Cardiac fibroblast (primary cell): ENCODE data around the gene ST6GALNAC5.
A peak's percentile ranks its signal among the peaks of the same experiment; 100 is the strongest.
"Not testable (repeated sequence)": the region's sequence is repeated elsewhere in the genome, so short reads cannot be mapped to it uniquely, and the experiment has no call there.

Experiments
- DNase-seq, 2 donors: peaks; one replicate each; pipeline versions ENCODE4 v3.0.0 to v3.0.0-alpha.2; 2010; ENCODE audit warnings: low read depth in 2 of 2
- H3K4me3 ChIP-seq, 2 donors: replicated peaks in 1 of 2; 1 replicate in 1 of 2; 2 replicates in 1 of 2; pipeline ENCODE4 v1.5.1; 2011; ENCODE audit warnings: low read depth in 2 of 2, low read length in 2 of 2, mild to moderate bottlenecking in 2 of 2, moderate library complexity in 1 of 2
- TF ChIP-seq, protein P1 (sequence below): IDR thresholded peaks from one replicate; pipeline ENCODE4 v1.5.1; 2011; ENCODE audit warnings: low read depth, mild to moderate bottlenecking, low read length, inconsistent platforms

The ST6GALNAC5 gene

DNA sequence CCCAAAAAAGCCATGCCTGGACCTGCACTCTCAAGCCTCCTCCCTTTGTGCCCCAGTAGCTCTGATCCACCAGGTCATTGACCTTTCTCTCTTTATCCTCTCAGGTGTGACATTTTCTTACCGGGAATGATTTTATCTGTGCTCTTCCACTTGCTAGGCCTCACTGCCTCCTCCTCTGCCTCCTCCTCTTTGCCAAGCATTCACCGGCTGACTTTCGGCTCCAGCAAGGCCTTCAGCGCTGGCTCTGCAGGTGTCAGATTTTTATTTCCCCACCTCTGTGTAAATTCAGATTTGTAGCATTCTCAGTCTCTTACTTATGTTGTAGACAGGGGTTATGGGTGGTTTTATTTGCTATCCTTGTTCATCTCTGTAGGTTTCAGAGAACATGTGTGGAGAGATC lies 91.5 kb downstream of the ST6GALNAC5 start:
- TF ChIP-seq, protein P1, sequence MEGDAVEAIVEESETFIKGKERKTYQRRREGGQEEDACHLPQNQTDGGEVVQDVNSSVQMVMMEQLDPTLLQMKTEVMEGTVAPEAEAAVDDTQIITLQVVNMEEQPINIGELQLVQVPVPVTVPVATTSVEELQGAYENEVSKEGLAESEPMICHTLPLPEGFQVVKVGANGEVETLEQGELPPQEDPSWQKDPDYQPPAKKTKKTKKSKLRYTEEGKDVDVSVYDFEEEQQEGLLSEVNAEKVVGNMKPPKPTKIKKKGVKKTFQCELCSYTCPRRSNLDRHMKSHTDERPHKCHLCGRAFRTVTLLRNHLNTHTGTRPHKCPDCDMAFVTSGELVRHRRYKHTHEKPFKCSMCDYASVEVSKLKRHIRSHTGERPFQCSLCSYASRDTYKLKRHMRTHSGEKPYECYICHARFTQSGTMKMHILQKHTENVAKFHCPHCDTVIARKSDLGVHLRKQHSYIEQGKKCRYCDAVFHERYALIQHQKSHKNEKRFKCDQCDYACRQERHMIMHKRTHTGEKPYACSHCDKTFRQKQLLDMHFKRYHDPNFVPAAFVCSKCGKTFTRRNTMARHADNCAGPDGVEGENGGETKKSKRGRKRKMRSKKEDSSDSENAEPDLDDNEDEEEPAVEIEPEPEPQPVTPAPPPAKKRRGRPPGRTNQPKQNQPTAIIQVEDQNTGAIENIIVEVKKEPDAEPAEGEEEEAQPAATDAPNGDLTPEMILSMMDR, result no peak
- DNase-seq, result no peak
- no peak overlapping the region for H3K4me3 ChIP-seq

DNA sequence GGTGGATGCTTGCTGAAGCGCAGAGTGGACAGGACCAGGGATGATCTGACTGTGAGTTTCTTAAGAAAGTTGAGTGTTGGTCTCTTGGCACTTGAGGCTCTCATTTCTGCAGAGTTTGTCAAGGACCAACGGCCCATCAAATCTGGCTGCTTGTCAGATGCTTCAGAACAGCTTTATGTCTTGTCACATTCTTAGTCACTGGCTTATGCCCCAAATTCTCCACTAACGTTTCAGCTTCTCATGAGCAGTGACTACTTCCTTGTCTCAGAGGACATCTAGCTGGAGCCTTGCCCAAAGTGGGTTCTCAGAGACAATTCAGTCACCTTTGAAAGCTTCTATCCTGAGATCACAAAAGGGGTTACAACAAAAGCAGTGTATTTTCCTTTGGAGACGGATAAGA lies 92.3 kb downstream of the ST6GALNAC5 start:
- no peak overlapping the region for H3K4me3 ChIP-seq
- TF ChIP-seq, protein P1, result no peak
- peak in 1 of 2 donors; percentile 16 for DNase-seq

DNA sequence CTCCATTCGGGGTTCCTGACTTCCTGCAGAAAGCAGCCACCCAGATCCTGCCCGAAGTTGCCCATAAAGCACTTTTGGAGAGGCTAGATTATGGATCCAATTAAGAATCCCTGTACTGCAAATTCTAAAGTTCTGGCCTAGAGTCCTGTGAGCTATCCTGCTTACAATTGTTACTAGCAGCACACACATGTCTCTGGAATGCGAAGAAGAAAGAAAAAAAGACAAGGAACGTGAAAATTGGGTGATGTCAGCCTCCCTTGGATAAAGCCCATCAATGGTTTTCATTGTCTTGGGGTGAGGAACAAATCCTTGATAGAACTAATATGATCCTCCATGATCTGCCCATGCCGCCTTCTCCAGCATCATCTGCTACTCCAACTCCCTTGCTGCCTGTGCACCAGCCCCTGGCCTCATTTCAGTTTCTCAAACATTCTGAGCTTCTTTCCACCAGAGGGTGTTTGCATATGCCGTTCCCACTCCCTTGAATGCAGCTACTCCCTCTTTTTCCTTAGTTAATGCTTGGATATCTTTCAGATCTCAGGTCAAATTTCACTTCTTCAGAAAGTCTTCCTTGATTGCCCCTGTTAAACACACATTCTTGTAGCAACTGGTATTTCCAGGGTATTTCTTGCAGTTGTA lies 94.0 kb downstream of the ST6GALNAC5 start:
- no peak overlapping the region for H3K4me3 ChIP-seq
- TF ChIP-seq, protein P1, result no peak
- peak in 1 of 2 donors; percentile 30 for DNase-seq

DNA sequence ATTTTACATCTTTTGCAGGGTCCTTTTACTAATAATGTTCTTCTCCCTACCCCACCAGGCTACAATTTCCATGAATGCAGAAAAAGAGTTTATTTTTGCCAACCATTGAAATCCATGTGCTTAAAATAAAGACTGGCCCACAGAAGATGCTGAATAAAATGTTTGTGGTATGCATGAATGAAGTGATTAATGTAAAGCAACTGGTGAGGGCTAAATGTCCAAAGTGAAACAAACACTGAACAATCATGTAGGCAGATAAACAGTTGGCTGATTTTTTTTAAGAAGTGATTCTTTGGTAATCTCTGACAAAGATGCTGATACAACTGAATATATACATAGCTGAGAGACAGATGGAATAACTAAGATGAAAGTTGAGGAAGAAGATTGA lies 94.5 kb downstream of the ST6GALNAC5 start:
- TF ChIP-seq, protein P1, result no peak
- DNase-seq, result no peak
- no peak overlapping the region for H3K4me3 ChIP-seq

DNA sequence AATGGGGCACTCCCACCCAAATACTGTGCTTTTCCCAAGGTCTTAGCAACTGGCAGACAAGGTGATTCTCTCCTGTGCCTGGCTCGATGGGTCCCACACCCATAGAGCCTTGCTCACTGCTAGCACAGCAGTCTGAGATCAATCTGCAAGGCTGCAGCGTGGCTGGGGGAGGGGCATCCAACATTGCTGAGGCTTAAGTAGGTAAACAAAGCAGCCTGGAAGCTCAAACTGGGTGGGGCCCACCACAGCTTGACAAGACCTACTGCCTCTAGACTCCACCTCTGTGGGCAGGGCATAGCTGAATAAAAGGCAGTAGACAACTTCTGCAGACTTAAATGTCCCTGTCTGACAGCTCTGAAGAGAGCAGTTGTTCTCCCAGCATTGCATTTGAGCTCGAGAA lies 114.0 kb downstream of the ST6GALNAC5 start:
- DNase-seq, H3K4me3 ChIP-seq: not testable (repeated sequence)

DNA sequence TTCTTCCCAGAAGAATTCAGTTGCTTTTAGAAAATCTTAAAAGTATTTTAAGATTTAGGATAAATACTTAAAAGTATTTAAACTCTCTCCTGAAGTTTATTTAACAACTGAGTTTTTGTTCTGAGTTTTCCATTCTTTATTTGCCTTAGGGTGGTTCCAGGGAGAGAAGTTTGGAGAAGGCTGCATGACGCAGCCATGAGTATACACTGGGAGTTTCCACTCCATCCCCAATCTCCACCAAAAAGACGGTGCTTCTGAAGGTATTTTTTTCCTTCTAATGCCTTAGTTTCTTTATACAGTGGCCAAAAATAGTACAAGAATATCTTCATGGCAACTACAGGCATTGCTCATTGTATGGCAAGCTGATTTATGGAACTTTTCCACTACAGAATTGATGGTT lies 122.7 kb downstream of the ST6GALNAC5 start:
- H3K4me3 ChIP-seq, result no peak overlapping the region
- TF ChIP-seq, protein P1, result no peak
- DNase-seq, result no peak

DNA sequence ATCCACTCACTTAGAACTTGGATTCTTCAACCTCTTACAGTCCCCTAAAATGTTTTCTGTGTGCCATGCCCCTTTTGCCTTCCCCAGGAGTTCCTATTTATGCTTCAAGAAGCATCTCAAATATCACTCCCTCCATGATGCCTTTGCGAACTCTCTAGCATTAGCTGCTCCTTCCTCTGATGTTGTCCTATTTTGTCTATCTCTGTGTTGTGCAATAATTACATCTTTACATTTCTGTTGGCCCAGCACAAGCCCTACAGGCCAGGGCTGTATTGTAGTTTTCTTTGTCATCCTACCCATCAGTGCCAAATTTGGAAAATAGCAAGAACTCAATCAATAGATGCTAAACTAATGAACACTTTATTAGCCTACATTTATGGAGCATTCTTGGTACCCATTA lies 125.8 kb downstream of the ST6GALNAC5 start:
- TF ChIP-seq, protein P1, result no peak
- H3K4me3 ChIP-seq, result no peak overlapping the region
- DNase-seq, result no peak
